ENCODE data around the gene ANXA9.

Gene ANXA9

DNA sequence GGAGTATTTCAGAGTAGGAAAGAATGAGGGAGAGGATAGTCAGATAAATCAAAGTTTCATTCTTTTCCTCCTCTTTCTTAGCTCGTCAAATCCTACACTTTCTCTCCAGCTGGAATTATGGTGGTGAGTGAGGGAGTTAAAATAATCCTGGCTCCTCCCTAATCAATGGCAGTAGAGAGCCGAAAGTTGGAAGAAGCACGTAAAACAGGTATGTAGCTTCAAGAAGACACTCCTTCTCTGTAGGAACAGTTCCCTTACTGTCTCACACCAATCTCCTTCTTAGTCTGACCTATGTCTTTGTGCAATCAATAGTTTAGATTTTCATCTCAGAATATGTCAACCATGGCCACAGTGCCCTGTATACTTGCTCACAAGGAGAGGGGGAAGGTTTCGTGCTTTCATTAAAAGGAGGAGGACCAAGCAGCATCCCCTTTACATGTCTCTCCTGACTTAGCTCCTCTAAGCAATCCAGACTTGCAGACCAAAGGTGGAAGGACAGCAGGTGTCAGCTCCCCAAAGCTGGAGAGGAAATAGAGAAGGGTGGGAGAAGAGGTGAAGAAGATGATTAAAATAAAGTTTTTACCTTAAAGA lies 23.7 kb downstream of the ANXA9 start:
- no peak for DNase-seq

DNA sequence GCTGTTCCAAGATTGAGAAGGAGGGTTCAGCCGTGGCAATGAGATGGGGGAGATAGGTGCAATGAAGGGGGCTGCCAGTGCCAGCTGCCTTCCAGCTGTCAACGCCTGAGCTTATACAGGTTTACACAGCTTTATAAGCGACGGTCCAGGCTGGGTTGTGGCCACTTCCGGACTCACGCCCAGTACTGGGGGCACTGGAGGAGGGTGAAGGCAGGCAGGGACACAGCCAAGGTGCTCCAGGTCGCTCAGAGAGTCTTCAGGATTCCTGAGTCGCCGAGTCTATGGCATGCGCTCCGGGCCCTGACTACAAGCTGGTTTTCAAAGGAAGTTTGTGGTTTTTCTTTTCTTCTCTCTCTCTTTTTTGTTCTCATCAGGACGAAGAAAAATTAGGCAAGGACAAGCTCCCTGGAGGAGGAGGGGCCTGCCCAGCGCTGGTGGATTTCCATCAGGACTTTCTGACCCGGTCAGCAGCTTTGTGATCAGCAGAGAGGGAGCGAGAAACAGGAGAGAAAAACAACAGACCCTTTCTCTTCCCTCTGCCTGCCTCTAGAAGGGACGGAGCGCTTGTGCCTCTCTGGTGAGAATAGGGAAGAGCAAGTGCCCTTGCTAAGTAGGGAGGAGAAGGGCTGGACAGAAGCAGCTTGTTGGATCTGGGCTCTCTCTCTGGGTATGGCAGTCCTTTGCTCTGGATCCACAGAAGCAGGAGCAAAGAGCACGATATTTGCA lies 24.4 kb downstream of the ANXA9 start, which contains the start of gene MINDY1:
TSS of gene MINDY1 (minus strand) at position 576 of the 726 bp plus-strand sequence. CDS start 4,285 bp downstream, outside the sequence.
- DNase-seq, result peak; percentile 73

DNA sequence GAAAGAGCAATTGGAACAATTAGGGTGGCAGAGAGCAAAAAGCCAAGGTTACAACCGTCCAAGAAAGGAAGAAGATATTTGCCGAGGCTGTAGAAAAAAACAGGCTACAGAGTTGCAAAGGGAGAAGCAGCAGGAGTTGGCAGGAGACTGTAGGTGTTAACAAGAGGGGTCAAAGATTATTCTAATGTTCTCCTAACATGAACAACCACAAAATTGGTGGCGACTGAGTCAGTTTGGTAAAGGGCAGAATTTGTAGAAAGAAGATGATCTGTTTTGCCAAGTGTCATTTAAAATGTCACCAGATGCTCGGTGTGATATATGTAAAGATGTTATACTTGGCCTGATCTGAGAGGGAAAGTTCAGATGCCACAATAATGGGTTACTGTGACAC lies 25.8 kb downstream of the ANXA9 start:
- no peak for DNase-seq

DNA sequence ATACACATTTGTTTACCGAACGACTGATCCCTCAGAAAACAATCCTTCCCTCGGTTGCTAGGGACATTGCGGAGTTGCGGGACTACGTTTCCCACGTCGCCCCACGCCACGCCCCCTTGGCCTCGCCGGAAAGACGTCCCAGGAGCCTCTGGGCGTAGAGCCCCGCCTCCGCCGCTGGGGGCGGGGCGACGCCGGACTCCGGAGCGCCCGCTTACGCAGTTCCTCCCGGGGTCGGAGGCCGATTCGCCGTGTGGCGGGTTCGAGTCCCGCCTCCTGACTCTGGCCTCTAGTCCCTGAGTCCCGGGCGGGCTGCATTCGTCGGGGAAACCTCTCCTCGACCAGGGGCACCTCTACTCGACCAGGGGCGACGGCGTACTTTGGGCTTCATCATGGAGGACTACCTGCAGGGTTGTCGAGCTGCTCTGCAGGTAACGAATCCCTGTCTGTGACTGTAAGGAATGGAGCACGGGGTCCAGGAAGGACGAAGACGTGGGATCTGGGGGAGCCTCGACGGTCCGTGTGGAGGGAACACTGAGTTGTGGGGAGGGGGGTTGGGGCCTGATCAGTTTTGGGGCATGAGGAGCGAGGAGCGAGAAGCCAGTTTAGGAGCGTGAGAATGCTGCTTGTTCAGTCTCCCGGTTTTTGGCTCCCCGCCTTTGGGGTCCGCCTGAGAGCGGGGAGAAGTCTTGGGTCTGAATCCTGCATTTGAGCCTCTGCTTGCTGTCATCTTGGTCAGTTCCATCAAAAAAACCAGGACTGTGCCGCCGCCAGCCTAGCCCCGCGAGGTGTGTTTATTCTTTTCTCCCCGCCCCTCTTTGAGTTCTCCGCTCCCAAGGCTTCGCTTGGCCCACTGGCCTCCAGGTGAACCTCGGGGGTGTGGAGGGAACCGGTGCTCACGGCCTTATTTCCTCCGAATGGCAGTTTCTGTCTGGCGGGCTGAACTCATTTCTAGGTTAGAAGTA lies 26.4 kb downstream of the ANXA9 start, which contains the start of gene PRUNE1:
TSS of gene PRUNE1 (plus strand) at position 206 of the 962 bp plus-strand sequence. CDS start at position 390, 184 bp downstream.
- DNase-seq, result peak; percentile 95

DNA sequence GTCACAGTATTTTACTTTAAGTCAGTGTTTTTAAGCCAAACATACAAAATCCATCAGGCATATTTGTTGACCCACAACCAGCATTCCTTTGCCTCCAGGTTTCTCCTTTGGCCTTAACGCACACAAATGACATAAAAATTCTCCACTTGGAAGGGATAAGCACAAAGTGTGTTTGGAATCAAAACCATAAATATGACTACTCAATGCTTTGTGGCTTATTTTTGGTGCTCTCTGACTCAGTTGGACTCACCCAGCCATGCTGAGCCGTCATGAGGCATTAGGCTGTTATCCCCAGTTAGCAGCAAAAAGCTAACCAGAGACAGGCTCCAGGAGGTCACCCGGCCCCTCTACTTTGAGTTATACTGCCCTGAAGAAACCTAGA lies 27.1 kb downstream of the ANXA9 start:
- DNase-seq, result no peak

DNA sequence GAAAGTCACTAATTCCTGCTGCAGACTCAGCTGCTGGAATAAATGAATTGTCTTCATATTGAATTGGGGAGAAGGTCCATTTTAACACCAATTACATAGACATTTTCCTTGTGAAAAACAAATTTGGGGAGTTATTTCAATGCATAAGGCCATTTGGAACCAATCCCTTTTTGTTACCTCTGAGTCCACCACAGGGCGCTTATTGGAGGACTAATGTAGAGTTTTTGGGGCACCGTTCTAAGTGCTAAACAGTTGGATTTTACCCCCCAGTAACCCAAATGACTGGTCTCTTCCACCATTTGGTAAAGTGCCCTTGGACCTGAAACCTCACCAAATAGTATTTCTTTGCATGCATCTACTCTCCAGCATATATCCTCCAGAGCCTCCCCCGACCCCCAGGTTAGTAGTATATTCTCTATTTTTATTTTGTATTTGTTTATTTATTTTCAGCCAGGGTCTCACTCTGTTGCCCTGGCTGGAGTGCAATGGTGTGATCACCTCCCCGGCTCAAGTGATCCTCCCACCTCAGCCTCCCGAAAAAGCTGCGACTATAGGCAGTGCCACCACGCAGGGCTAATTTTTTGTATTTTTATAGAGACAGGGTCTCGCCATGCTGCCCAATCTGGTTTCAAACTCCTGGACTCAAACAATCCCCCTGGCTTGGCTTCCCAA lies 27.7 kb downstream of the ANXA9 start:
- no peak for DNase-seq

DNA sequence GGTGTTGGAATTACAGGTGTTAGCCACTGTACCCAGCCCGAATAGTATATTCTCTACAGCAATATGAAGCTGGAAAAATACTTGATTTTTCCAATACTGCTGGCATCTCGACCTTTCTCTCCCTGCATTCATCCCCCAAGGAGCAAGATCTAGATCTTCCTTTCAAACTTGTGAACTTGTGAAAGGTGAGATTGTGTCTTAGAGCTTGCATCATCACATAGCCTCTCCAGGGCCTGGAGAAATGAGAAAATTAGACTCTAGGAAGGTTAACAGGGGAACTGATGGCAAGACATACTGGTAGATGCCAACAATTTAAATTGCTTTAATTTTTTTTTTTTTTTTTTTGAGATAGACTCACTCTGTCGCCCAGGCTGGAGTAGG lies 28.2 kb downstream of the ANXA9 start:
- no peak for DNase-seq

DNA sequence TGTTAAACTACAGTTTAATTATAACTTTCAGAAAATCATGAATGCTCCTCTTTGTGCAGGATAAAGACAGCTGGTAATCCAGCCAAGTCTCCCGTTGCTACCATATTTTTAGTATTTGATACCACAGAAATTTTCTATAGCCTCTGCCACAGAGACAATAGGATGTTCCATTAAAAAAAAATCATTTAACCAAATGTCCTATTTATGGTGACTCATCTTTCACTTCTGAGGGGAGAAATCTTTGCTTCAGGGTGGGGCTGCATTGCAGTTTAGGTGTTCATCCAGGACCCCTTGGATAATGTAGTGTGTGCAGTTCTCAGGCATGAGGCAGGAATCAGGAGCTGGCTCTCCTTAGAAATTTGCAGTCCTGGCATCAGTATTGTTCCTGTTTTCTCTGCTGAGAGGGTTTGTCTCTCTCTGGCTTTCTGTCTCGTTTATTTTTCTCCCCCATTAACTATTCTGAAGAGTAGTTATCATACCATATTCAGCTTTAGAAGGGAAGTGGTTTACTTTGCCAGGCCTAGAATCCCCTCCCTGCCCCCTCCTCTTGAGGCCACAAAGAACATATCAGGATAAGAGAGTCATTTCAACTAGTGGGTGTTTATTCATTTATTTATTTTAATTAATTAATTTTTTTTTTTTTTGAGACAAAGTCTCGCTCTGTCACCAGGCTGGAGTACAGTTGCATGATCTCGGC lies 29.2 kb downstream of the ANXA9 start:
- no peak for DNase-seq

DNA sequence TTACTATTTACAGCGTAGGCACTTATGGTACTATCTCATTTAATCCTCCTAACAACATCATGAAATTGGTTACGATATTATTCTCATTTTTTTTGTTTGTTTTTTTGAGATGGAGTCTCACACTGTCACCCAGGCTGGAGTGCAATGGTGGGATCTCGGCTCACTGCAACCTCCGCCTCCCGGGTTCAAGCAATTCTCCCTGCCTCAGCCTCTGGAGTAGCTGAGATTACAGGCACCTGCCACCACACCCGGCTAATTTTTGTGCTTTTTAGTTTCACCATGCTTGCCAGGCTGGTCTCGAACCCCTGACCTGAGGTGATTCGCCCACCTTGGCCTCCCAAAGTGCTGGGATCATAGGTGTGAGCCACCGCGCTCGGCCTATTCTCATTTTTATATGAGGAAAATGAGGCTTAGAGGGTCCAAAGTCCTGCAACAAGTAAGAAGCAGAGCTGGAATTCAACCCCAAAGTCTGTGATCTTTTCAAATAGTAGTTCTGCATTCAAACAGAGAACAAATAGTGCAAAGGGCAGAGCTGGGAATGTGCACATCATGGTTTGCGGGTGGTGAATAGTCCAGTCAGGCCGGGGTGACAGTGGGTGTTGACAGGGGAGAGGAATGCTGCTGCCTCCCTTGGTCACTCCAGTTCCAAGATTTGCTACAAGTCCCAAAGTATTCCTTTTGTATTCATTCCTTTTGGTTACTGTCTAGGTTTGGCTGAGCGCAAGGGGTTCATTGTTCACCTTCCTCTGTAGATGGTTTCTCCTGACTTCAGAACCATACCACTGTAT lies 30.8 kb downstream of the ANXA9 start:
- DNase-seq, result no peak

DNA sequence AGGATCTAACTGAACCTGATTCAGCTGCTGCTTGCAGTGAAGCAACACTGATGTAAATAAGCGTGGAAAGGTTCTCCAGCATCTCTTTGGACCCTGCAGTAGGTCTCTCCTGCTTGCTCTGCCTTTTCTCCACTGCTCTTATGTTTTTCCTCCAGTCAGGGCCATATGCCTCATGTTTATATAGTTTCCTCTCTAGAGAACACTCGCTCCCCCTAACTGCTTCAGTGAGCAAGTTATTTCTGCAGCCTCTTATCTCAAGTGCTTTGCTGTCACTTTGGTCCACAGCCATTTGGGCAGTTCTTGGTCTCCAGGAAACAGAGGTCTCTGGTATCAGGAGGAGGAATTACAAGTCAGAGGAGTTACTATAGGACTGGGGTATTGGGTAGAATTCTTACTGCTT lies 31.4 kb downstream of the ANXA9 start:
- DNase-seq, result peak; percentile 27

DNA sequence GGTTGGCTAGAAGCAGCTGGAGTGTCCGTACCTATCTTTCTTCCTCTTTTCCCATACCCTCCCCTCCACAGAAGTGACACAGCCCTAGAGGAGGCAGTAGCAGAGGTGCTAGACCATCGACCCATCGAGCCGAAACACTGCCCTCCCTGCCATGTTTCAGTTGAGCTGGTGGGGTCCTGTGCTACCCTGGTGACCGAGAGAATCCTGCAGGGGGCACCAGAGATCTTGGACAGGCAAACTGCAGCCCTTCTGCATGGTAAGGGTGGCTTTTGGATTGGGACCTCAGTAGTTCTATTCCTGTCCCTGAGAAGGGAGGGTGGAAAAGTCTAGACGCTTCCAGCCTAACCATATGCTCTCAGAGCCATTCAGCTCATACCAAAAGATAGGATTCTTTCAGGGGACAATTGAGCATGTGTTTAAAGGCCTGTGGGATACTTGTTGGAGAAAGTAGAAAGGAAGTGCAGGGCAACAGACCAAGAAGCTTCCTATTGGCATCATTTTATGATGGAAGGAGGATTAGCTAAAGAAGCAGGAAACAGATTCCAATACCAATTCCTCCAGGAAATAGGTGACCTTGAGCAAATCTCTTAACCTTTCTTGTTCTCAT lies 42.6 kb downstream of the ANXA9 start:
- peak; percentile 27 for DNase-seq

DNA sequence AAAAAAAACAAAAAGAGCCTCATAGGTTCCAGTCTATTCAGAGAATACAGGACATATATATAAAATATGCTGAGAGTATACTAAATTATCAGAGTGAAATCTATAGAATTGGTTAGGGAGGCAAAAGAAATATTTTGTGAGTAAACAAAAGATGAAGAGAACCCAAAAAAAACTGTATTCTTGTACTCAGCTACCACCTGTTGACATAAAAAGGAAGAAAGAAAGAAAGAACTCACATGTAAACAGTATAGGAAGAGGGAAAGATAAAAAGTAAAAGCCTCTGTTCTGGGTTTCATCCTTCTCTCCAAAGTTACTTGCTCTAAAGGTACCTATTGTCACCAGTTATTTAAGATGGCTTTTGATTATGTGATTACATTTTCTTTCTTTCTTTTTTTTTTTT lies 44.4 kb downstream of the ANXA9 start:
- no peak for DNase-seq

DNA sequence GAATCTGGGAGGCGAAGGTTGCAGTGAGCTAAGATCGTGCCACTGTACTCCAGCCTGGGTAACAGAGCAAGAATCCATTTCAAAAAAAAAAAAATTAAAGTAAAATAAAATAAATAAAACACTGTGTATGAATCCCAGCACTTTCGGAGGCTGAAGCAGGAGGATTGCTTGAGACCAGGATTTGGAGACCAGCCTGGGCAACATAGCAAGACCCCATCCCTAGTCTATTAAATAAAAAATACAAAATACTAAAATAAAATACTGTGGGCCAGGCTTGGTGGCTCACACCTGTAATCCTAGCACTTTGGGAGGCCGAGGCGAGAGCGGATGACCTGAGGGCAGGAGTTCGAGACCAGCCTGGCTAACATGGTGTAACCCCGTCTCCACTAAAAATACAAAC lies 50.1 kb downstream of the ANXA9 start:
- DNase-seq, result no peak

DNA sequence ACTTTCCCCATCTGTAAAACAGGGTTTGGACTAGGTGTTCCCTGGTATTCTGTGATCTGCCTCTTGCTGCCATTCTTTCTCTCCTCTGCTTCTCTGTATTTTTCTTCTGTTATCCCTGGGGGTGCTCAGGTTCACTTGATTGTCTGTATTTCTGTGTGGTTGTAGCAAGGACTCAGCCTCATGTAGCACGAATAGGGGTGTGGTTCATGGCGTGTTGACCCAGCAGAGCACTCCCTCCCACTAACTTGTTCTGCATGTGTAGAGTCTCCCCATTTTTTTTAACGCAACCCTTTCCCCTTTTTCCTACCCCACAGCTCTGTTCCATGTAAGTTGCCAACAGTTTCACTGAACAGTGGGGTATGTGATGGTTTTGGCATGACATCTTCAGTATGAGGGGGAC lies 53.1 kb downstream of the ANXA9 start:
- DNase-seq, result no peak

DNA sequence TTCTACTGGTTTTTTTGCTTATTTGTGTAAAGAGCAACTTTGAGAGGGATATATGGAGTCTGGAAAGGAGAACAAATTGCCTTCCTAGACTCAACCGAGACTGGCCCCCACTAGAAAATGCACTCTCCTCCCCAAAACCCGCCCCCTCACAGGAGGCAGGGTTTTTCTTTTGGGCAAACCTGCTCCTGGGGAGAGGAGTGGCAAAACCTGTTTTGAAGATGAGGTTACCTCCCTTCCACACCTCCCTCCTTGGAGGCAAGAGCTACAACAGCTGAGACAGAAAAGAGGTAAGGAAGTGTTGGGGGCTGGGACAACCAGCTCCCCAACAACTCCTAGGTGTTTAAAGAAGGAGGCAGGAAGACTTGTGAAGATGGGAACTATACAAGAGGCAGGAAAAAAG lies 54.3 kb downstream of the ANXA9 start, which contains the start of gene BNIPL:
TSS of gene BNIPL (plus strand) at position 231 of the 400 bp plus-strand sequence. CDS start at position 371, 140 bp downstream.
- DNase-seq, result no peak

DNA sequence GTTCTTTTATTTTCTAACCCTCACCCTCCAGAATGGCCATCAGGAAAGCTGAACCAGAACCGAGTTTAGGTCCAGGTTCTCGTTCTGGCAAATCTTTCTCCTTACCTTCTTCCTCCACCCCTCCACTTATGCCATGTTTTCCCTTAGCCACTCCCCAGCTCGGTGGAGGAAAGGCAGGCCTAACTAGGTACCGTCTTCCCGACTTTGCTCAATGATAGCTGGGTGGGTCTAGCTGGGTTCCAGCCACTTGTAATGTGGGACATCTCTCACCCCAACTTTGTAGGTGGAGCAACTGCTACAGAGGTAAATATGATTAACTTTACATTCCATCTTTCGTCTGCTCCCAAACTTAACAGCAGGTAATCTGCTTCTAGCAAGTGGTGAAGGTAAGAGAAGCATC lies 54.9 kb downstream of the ANXA9 start:
- DNase-seq, result no peak

DNA sequence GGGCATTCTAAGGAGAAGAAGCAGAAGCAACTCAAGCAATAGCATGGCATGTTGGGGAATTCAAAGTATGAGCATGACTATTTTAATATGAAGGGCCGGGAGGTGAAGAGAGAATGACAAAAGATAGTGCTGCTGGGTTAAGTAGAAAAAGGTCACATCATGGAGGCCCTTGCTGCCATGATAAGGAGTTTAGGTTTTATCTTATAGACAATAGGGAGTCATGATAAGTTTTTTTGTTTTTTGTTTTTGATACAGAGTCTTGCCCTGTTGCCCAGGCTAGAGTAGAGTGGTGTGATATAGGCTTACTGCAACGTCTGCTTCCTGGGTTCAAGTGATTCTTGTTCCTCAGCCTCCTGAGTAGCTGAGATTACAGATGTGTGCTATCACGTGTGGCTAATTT lies 57.4 kb downstream of the ANXA9 start:
- no peak for DNase-seq

DNA sequence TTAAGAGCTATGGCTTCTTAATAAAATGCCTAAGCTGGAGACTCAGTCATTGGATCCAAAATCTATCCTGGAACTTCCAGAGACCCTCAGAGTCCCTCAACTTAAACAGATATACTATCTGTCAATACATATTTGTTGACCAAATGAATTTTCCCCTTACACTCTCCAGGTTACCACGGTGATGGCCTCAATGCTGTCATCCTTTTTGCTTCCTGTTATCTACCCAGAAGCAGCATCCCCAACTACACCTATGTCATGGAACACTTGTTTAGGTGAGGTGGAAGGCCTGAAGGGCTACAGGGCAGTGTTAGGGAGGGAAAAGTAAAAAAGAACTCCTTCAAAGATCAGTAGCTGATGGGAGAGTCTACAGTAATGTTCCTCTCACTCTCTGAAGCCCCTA lies 61.1 kb downstream of the ANXA9 start:
- no peak for DNase-seq

All from NCI-H2029 (cell line).